Chondrocyte (in vitro differentiated cells): Measurements from ENCODE around the gene HDAC4. TPM values are rescaled to one million over a fixed set of nuclear protein-coding genes. Genes with fewer than 3 reads are reported as not detected.
A peak's percentile ranks its signal among the peaks of the same experiment; 100 is the strongest.

Source experiments
- DNase-seq: peaks from one replicate; pipeline ENCODE4 v3.0.0; 2021; ENCODE audit warnings: mixed read lengths, low spot score
- H3K27ac Mint-ChIP-seq: one replicate; pipeline ENCODE4 v1.8.0; 2021; ENCODE audit warnings: mild to moderate bottlenecking, moderate library complexity, mixed read lengths; ENCODE audit not compliant: unreplicated experiment
- H3K27me3 Mint-ChIP-seq: 2 replicates; pipeline ENCODE4 v1.8.0; 2021; ENCODE audit warnings: low read depth, mixed read lengths
- H3K36me3 Mint-ChIP-seq: 2 replicates; pipeline ENCODE4 v1.8.0; 2021; ENCODE audit warnings: low read depth, mixed read lengths
- H3K4me1 Mint-ChIP-seq: 2 replicates; pipeline ENCODE4 v1.8.0; 2021; ENCODE audit warnings: low read depth, mild to moderate bottlenecking, mixed read lengths
- H3K4me3 Mint-ChIP-seq: one replicate; pipeline ENCODE4 v1.8.0; 2021; ENCODE audit warnings: mild to moderate bottlenecking, moderate library complexity, mixed read lengths; ENCODE audit not compliant: unreplicated experiment
- H3K9me3 Mint-ChIP-seq: 2 replicates; pipeline ENCODE4 v1.8.0; 2021; ENCODE audit warnings: low read depth, mixed read lengths
- total RNA-seq: library from RNA; stranded (reverse); gene quantifications from 3 replicates; pipeline ENCODE4 v1.2.1, GENCODE V29; 2021
- TF ChIP-seq, protein P1 (sequence below): fragments of 200-600 bp; sonication (generic); IDR thresholded peaks from 2 replicates; pipeline ENCODE4 v1.5.0; 2021; ENCODE audit warnings: antibody characterized with exemption, mild to moderate bottlenecking, moderate library complexity

Gene HDAC4
- total RNA-seq, 1 donor from 2014 or later, result 22.3 TPM

DNA sequence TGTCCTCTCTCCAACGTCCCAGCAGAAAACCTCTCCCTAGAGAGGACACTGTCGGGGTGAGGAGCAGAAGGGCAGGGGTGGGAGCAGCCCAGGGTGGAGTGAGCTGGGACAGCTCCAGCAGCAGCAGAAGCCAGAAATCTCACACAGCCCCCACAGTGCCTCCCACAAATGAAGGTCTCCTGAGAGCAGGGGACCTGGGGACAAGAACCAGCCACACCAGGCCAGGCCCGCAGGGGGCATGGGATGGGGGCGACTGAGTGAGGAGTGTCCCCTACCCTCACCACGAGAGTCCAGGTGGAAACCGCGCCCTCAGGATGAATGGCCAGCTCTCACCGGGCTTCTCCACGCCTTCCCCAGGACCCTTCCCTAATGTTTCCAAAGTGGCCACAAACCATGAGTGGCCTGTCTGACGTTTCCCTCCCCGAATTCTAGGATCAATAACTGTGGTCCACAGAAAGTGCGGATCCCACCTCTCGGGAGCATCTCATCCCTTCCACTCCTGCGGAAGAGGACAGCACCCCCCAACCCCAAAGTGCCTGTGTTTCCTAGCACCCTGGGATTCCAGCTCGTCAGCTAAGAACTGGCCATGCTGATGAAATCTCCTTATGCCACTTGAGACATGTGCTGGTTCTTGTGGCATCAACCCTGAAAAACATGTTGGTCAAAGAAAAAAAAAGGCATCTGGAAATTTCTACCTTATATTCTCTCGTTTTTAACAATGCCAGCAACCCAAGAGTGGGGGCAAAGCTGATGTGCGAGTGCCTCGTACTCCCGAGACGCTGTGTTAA is 121.1 kb downstream of the HDAC4 start:
- Mint-ChIP-seq H3K27me3 (no peaks in the 10 kb centered on the region), H3K36me3 (no peaks in the 10 kb centered on the region), H3K4me3 (no peak overlapping the region), H3K27ac (peak overlapping the region; percentile 34), H3K9me3 (no peaks in the 10 kb centered on the region), H3K4me1 (peaks cover 20% of the 10 kb centered on the region)
- TF ChIP-seq, protein P1, sequence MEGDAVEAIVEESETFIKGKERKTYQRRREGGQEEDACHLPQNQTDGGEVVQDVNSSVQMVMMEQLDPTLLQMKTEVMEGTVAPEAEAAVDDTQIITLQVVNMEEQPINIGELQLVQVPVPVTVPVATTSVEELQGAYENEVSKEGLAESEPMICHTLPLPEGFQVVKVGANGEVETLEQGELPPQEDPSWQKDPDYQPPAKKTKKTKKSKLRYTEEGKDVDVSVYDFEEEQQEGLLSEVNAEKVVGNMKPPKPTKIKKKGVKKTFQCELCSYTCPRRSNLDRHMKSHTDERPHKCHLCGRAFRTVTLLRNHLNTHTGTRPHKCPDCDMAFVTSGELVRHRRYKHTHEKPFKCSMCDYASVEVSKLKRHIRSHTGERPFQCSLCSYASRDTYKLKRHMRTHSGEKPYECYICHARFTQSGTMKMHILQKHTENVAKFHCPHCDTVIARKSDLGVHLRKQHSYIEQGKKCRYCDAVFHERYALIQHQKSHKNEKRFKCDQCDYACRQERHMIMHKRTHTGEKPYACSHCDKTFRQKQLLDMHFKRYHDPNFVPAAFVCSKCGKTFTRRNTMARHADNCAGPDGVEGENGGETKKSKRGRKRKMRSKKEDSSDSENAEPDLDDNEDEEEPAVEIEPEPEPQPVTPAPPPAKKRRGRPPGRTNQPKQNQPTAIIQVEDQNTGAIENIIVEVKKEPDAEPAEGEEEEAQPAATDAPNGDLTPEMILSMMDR, result no peak
- DNase-seq, result no peak

DNA sequence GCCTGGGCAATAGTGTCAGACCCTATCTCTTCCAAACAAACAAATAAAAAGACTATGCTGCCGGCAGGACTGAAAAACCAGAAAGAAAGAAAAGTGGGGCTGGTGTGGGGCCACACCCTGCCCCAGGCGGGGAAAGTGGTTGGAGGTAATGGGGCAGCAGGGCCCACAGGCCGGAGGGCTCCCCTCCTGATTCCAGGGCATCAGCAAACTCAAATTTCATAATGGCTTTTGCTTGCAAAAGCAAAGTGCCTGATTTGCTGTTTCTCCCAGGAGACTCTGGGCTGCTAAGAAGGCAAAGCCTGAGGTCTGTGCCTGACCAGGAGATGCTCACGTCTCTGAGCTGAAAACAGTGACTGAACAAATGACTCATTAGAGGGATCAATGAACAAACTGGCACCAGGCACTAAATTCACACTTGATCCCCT is 121.9 kb downstream of the HDAC4 start:
- TF ChIP-seq, protein P1, result no peak
- DNase-seq, result no peak
- Mint-ChIP-seq H3K27ac (peak overlapping the region; percentile 34), H3K27me3 (no peaks in the 10 kb centered on the region), H3K36me3 (no peaks in the 10 kb centered on the region), H3K4me1 (peaks cover 26% of the 10 kb centered on the region), H3K9me3 (no peaks in the 10 kb centered on the region), H3K4me3 (no peak overlapping the region)

DNA sequence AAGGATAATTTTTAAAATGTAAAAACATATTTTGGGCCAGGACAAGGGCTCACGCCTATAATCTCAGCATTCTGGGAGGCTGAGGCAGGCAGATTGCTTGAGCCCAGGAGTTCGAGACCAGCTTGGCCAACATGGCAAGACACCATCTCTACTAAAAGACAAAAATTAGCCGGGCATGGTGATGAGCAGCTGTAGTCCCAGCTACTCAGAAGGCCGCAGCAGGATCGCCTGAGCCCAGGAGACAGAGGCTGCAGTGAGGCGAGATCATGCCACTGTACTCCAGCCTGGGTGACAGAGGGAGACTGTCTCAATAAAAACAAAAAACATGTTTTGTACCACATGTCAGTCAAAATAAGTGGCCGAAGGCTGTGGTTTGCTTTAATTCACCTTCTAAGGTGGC is 122.5 kb downstream of the HDAC4 start:
- Mint-ChIP-seq H3K36me3 (no peaks in the 10 kb centered on the region), H3K9me3 (no peaks in the 10 kb centered on the region), H3K27me3 (no peaks in the 10 kb centered on the region), H3K27ac (no peak overlapping the region), H3K4me3 (no peak overlapping the region), H3K4me1 (peaks cover 32% of the 10 kb centered on the region)
- DNase-seq, result no peak
- TF ChIP-seq, protein P1, result no peak

DNA sequence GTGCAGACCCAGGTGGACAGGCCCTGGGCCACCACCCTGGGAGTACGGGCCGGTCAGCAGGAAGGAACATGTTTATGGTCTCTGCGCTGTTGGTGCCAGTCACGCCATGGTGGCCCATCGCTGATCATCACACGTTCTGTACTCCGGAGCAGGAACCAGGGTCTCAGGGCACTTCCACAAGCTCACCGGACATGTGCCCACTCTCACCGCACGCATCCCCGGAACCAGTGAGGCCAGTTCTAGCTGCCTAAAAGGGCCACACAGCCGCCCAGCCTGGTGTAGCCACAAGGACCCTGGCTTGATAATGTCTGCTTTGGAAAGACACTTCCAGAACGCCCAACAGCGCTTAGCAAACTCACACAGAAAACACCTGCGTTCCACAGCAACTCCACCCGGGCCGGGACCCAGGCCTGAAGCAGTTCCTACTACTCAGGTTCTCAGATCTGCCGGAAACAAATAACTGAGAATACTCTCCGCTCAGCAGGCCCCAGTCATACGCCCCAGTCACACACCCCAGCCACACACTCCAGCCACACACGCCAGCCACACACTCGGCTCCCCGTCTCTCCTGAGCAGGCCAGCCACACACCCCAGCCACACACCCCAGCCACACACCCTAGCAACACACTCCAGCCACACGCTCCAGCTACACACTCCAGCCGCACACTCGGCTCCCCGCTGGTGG is 123.3 kb downstream of the HDAC4 start:
- Mint-ChIP-seq H3K4me3 (no peak overlapping the region), H3K9me3 (no peaks in the 10 kb centered on the region), H3K27ac (no peak overlapping the region), H3K27me3 (no peaks in the 10 kb centered on the region), H3K4me1 (peaks cover 33% of the 10 kb centered on the region), H3K36me3 (no peaks in the 10 kb centered on the region)
- TF ChIP-seq, protein P1, result no peak
- no peak for DNase-seq

DNA sequence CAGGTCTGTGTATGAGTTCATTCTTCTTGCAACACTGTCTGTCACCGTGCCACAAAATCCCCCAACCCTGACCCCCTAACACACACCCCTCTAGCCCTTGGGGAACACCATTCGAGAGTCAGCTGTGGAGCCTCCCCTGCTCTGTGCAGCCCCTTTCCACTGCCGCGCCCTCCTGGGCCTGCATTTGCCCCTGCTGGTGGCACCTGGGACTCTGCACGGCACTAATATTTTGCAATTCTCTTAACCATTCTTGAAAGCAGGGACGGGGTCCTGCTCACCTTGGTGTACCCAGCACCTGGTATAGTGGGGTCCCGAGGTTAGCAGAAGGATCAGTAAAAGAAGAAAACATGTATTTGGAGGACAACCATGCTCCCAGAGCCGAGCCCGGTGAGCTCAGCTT is 124.0 kb downstream of the HDAC4 start:
- Mint-ChIP-seq H3K4me3 (no peak overlapping the region), H3K36me3 (no peaks in the 10 kb centered on the region), H3K27me3 (no peaks in the 10 kb centered on the region), H3K27ac (no peak overlapping the region), H3K4me1 (peaks cover 38% of the 10 kb centered on the region), H3K9me3 (no peaks in the 10 kb centered on the region)
- DNase-seq, result no peak
- TF ChIP-seq, protein P1, result peak; percentile 9
